Measurements from ENCODE around the gene SLC1A5.

The SLC1A5 gene

DNA sequence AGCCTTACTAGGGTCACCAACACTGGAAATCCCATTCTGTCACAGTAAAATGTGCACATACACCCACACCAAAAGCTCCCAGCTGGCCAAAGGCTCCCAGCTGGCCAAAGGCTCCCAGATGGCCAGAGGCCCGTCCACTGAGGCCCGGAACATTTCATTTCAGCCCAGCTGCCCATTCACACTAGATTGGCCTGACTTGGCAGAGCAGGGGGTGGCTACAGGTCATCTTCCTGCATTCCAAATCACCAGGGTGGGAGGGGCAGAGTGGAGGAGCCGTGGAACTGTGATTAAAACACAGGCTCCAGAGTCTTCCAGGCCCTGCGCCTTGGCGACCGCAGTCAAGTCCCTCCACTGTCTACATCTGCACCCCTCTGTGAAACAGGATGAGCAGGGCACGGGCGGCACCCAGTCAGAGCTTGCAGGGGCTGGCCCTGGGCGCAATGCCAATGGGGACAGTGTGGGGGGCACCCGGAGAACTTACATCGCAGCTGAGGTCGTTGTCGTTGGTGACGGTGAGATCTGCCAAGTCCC, 61.4 kb downstream of the SLC1A5 start:
- Histone ChIP-seq H3K4me3 (ENCODE audit: insufficient read depth, low read depth, low read length, poor library complexity, severe bottlenecking) (no peak overlapping the region), H3K9me3 (ENCODE audit: control insufficient read depth, low read length) (no peaks in the 10 kb centered on the region), H3K27ac (ENCODE audit: insufficient read depth, low read length, poor library complexity, severe bottlenecking) (no peak overlapping the region), H3K36me3 (ENCODE audit: control insufficient read depth, insufficient read depth, low read length) (peaks cover 91% of the 10 kb centered on the region), H3K27me3 (replicated peaks; ENCODE audit: control insufficient read depth, insufficient read depth, low read length, poor library complexity, severe bottlenecking) (no peaks in the 10 kb centered on the region), H3K4me1 (ENCODE audit: control insufficient read depth, insufficient read depth, low read length, poor library complexity, severe bottlenecking) (peaks cover 7% of the 10 kb centered on the region)
- DNase-seq = no peak

DNA sequence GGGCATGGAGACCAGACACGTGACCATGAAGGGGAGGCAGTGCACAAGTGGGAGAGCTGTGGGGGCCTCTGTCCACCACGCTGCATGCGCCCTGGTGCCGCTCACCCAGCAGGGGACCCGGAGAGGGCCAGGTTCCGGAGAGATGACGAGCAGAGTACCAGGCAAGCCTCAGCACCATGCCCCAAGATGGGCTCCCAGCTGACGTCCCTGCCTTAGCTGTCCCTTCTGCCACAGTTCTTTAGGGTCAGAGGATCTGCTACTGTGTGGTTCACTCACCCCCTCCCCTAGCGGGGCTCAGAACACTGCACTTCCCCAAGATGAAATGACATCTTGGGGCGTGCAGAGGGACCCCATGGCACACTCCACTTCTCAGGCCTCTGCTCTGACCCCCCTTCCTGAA, 61.8 kb downstream of the SLC1A5 start:
- DNase-seq = no peak
- Histone ChIP-seq H3K9me3 (ENCODE audit: control insufficient read depth, low read length) (no peaks in the 10 kb centered on the region), H3K4me1 (ENCODE audit: control insufficient read depth, insufficient read depth, low read length, poor library complexity, severe bottlenecking) (peaks cover 7% of the 10 kb centered on the region), H3K36me3 (ENCODE audit: control insufficient read depth, insufficient read depth, low read length) (peaks cover 93% of the 10 kb centered on the region), H3K27me3 (replicated peaks; ENCODE audit: control insufficient read depth, insufficient read depth, low read length, poor library complexity, severe bottlenecking) (no peaks in the 10 kb centered on the region), H3K27ac (ENCODE audit: insufficient read depth, low read length, poor library complexity, severe bottlenecking) (no peak overlapping the region), H3K4me3 (ENCODE audit: insufficient read depth, low read depth, low read length, poor library complexity, severe bottlenecking) (no peak overlapping the region)

DNA sequence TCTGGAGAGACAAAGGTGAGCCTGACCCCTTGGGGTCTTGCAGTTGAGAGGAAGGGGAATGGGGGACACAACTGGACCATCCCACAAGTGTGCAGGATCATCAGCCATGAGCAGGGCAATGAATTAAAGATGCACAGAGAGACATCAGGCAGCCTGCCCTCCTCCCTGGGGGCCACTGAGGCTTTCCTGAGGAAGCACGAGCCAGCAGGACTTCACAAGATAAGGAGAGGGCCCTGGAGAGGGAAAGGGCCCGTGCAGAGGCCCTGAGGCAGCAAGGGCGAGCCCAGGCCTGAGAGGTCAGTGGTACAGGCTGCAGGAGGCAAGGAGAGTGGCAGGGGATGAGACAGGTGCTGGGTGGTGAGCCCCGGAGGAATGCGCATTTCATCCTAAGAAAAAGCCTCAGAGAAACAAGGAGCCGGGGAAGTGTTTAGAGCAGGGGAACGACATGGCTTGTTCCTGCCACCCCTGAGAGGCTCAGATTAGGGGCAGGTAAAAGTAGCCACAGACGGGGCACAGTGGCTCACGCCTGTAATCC, 62.5 kb downstream of the SLC1A5 start:
- Histone ChIP-seq H3K36me3 (ENCODE audit: control insufficient read depth, insufficient read depth, low read length) (peaks cover 90% of the 10 kb centered on the region), H3K27me3 (replicated peaks; ENCODE audit: control insufficient read depth, insufficient read depth, low read length, poor library complexity, severe bottlenecking) (no peaks in the 10 kb centered on the region), H3K4me3 (ENCODE audit: insufficient read depth, low read depth, low read length, poor library complexity, severe bottlenecking) (no peak overlapping the region), H3K4me1 (ENCODE audit: control insufficient read depth, insufficient read depth, low read length, poor library complexity, severe bottlenecking) (peaks cover 7% of the 10 kb centered on the region), H3K9me3 (ENCODE audit: control insufficient read depth, low read length) (no peaks in the 10 kb centered on the region), H3K27ac (ENCODE audit: insufficient read depth, low read length, poor library complexity, severe bottlenecking) (no peak overlapping the region)
- no peak for DNase-seq

DNA sequence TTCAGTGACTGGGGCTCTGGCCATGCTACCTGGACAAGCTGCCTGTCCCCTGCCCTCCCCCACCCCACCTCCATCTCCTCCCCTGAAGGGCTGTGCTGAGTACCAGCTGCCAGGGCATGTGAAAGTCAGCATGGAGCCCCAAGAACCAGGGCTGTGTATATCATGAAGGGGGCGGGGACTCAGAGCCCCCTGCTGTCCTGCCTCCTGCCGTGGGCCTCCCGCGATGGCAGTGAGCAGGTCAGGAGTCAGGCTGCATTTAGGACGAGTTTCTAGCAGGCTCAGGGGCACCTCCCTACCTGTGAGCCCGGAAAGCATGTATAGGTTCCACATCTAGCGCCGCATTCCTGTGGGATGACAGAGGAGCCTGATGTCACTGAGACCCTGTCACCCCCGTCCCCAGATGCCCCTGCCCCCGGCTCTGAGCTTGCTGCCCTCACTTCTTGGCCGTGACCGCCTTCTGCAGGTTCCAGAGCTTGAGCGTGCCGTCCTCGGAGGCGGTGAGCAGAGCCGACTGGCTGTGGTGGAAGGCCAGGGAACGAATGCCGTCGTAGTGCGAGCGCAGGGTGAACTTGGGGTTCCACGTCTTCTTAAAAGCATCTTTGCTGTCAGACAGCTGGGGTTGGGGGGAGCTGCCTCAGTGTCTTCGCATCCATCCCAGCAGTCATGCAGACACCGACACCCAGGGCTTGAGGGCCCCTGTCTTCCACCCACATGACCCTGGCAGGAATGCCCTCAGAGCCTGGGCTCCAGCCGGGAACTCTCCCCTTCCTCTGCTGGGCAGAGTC, 63.2 kb downstream of the SLC1A5 start:
- H3K4me1 ChIP-seq (ENCODE audit: control insufficient read depth, insufficient read depth, low read length, poor library complexity, severe bottlenecking) = peaks cover 7% of the 10 kb centered on the region
- H3K36me3 ChIP-seq (ENCODE audit: control insufficient read depth, insufficient read depth, low read length) = peaks cover 89% of the 10 kb centered on the region
- DNase-seq = no peak
- no peaks in the 10 kb centered on the region for H3K9me3 ChIP-seq (ENCODE audit: control insufficient read depth, low read length)
- no peak overlapping the region for H3K4me3 ChIP-seq (ENCODE audit: insufficient read depth, low read depth, low read length, poor library complexity, severe bottlenecking)
- H3K27me3 ChIP-seq (replicated peaks; ENCODE audit: control insufficient read depth, insufficient read depth, low read length, poor library complexity, severe bottlenecking) = no peaks in the 10 kb centered on the region
- H3K27ac ChIP-seq (ENCODE audit: insufficient read depth, low read length, poor library complexity, severe bottlenecking) = no peak overlapping the region
